ENCODE measurements around the gene ATF7IP2.
"Not testable (repeated sequence)": the region's sequence is repeated elsewhere in the genome, so short reads cannot be mapped to it uniquely, and the experiment has no call there.

The ATF7IP2 gene

DNA sequence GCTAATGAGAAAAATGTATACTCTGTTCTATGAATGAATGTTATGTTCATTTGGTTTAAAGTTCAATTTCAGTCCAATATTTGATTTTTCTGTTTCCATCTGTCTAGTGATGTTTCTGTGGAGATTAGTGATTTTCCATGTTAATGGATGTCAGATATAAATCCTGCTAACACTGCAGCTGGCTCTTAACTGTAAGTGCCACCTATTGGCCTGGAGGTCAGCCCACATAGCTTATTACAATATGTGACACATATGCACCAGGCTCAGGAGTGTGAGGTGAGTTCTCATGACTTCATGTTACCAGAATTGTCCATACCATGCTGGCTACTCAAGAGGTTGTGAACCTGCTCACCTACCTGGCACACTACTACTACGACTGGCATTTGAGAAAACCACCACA, 17.1 kb downstream of the ATF7IP2 start:
- Histone ChIP-seq H3K9ac (ENCODE audit: low read length) (no peak overlapping the region), H3K79me2 (ENCODE audit: insufficient read depth, low read length) (peaks cover 67% of the 10 kb centered on the region), H3K27ac (ENCODE audit: low read depth, low read length) (no peak overlapping the region), H4K20me1 (ENCODE audit: low read depth, low read length) (no peaks in the 10 kb centered on the region), H3F3A (ENCODE audit: insufficient read depth) (no peaks in the 10 kb centered on the region), H3K36me3 (ENCODE audit: low read length) (peaks cover 18% of the 10 kb centered on the region), H3K4me2 (ENCODE audit: low read depth, low read length, poor library complexity, severe bottlenecking) (no peak overlapping the region), H3K27me3 (ENCODE audit: low read length) (no peaks in the 10 kb centered on the region), H3K9me3 (ENCODE audit: insufficient read depth, low read length) (peaks cover 6% of the 10 kb centered on the region; the same call in 1 of the 2 replicates), H3K9me2 (replicated peaks; ENCODE audit: insufficient read depth, low read length) (no peaks in the 10 kb centered on the region), H3K4me3 (ENCODE audit: insufficient read depth, low read length, poor library complexity, severe bottlenecking) (no peak overlapping the region), H2AFZ (ENCODE audit: low read depth, low read length, severe bottlenecking) (no peak overlapping the region)
- TF ChIP-seq EZH2phosphoT487 (conservative IDR thresholded peaks at IDR 0.05; ENCODE audit: low read length): no peak
- TF ChIP-seq, protein P1, sequence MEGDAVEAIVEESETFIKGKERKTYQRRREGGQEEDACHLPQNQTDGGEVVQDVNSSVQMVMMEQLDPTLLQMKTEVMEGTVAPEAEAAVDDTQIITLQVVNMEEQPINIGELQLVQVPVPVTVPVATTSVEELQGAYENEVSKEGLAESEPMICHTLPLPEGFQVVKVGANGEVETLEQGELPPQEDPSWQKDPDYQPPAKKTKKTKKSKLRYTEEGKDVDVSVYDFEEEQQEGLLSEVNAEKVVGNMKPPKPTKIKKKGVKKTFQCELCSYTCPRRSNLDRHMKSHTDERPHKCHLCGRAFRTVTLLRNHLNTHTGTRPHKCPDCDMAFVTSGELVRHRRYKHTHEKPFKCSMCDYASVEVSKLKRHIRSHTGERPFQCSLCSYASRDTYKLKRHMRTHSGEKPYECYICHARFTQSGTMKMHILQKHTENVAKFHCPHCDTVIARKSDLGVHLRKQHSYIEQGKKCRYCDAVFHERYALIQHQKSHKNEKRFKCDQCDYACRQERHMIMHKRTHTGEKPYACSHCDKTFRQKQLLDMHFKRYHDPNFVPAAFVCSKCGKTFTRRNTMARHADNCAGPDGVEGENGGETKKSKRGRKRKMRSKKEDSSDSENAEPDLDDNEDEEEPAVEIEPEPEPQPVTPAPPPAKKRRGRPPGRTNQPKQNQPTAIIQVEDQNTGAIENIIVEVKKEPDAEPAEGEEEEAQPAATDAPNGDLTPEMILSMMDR (IDR thresholded peaks at IDR 0.05; ENCODE audit: insufficient read depth, low read length, poor library complexity, severe bottlenecking): no peak

DNA sequence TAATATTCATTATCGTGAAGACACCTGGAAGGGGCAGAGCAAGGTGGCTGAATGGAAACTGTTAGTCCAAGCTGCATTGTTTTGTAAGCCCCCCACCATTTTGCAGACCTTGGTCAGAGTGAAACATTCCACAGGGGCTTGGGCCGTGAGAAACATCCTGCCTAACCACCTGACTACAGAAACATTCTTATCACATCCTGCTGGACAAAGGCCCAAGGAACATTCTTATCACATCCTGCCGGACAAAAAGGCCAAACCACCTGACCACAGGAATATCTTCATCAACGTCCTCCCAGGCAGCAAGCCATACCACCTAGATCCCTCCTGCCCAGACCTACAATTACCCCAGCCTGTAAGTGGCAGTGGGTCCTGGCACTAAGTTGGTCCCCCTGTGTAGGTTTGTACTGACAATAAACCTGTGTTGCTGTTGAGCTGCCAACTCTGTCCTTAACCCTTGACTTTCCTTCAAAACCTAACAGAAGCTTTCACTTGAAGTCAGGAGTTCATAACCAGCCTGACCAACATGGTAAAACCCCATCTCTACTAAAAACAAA, 19.6 kb downstream of the ATF7IP2 start:
- H3K27me3 ChIP-seq (ENCODE audit: low read length): no peaks in the 10 kb centered on the region
- peaks cover 61% of the 10 kb centered on the region for H3K79me2 ChIP-seq (ENCODE audit: insufficient read depth, low read length)
- no peak overlapping the region for H2AFZ ChIP-seq (ENCODE audit: low read depth, low read length, severe bottlenecking)
- H4K20me1 ChIP-seq (ENCODE audit: low read depth, low read length): no peaks in the 10 kb centered on the region
- no peak overlapping the region for H3K4me3 ChIP-seq (ENCODE audit: insufficient read depth, low read length, poor library complexity, severe bottlenecking)
- no peaks in the 10 kb centered on the region for H3K9me2 ChIP-seq (replicated peaks; ENCODE audit: insufficient read depth, low read length)
- H3K4me2 ChIP-seq (ENCODE audit: low read depth, low read length, poor library complexity, severe bottlenecking): no peak overlapping the region
- H3K27ac ChIP-seq (ENCODE audit: low read depth, low read length): no peak overlapping the region
- no peaks in the 10 kb centered on the region for H3F3A ChIP-seq (ENCODE audit: insufficient read depth)
- H3K9ac ChIP-seq (ENCODE audit: low read length): no peak overlapping the region
- peaks cover 17% of the 10 kb centered on the region; the same call in 1 of the 2 replicates for H3K9me3 ChIP-seq (ENCODE audit: insufficient read depth, low read length)
- H3K36me3 ChIP-seq (ENCODE audit: low read length): peaks cover 18% of the 10 kb centered on the region
- TF ChIP-seq, protein P1 (IDR thresholded peaks at IDR 0.05; ENCODE audit: insufficient read depth, low read length, poor library complexity, severe bottlenecking): no peak
- TF ChIP-seq EZH2phosphoT487 (conservative IDR thresholded peaks at IDR 0.05; ENCODE audit: low read length): no peak

DNA sequence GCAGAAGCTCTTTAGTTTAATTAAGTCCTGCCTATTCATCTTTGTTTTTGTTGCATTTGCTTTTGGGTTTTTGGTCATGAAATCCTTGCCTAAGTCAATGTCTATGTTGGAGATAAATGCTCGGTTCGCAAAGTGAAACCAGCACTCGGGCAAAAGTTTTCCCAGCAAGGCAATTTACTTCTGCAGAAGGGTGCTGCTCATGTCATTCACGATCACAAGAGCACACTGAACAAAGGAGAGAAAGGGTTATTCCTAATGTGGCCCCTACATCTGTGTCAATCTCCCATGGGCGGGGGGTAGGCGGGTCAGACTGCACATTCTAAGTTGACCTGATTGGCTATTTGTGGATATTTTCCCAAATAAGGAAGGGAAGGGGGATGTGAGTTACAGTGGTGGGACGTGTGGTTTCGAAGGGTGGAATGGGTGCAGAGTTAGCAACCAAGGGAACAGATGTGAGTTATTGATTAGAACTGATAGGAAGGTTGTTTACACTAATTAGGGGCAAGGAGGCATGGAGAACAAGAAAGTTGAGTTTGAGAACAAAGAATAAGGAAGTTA, 23.0 kb downstream of the ATF7IP2 start:
- peaks cover 12% of the 10 kb centered on the region for H3K36me3 ChIP-seq (ENCODE audit: low read length)
- no peak overlapping the region for H3K4me2 ChIP-seq (ENCODE audit: low read depth, low read length, poor library complexity, severe bottlenecking)
- no peaks in the 10 kb centered on the region for H3K27me3 ChIP-seq (ENCODE audit: low read length)
- no peak overlapping the region for H3K9ac ChIP-seq (ENCODE audit: low read length)
- TF ChIP-seq EZH2phosphoT487 (conservative IDR thresholded peaks at IDR 0.05; ENCODE audit: low read length): no peak
- TF ChIP-seq, protein P1 (IDR thresholded peaks at IDR 0.05; ENCODE audit: insufficient read depth, low read length, poor library complexity, severe bottlenecking): no peak
- H3K79me2 ChIP-seq (ENCODE audit: insufficient read depth, low read length): peaks cover 58% of the 10 kb centered on the region
- H2AFZ ChIP-seq (ENCODE audit: low read depth, low read length, severe bottlenecking): no peak overlapping the region
- no peak overlapping the region for H3K27ac ChIP-seq (ENCODE audit: low read depth, low read length)
- H3F3A ChIP-seq (ENCODE audit: insufficient read depth): no peaks in the 10 kb centered on the region
- H4K20me1 ChIP-seq (ENCODE audit: low read depth, low read length): no peaks in the 10 kb centered on the region
- H3K9me2 ChIP-seq (replicated peaks; ENCODE audit: insufficient read depth, low read length): no peaks in the 10 kb centered on the region
- no peak overlapping the region for H3K4me3 ChIP-seq (ENCODE audit: insufficient read depth, low read length, poor library complexity, severe bottlenecking)
- H3K9me3 ChIP-seq (ENCODE audit: insufficient read depth, low read length): peaks cover 26% of the 10 kb centered on the region; the same call in 1 of the 2 replicates

DNA sequence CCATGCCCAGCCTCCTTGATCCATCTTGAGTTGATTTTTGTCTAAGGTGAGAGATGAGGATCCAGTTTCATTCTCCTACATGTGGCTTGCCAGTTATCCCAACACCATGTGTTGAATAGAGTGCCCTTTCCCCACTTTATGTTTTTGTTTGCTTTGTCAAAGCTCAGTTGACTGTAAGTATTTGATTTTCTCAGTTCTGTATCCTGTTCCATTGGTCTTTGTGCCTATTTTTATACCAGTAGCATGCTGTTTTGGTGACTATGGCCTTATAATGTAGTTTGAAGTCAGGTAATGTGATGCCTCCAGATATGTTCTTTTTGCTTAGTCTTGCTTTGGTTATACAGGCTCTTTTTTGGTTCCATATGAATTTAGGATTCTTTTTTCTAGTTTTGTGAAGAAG, 23.9 kb downstream of the ATF7IP2 start:
- H4K20me1 ChIP-seq (ENCODE audit: low read depth, low read length); H3K9me2 ChIP-seq (replicated peaks; ENCODE audit: insufficient read depth, low read length); H3K27me3 ChIP-seq (ENCODE audit: low read length); H3K27ac ChIP-seq (ENCODE audit: low read depth, low read length); H2AFZ ChIP-seq (ENCODE audit: low read depth, low read length, severe bottlenecking); H3K4me3 ChIP-seq (ENCODE audit: insufficient read depth, low read length, poor library complexity, severe bottlenecking); H3F3A ChIP-seq (ENCODE audit: insufficient read depth); H3K9ac ChIP-seq (ENCODE audit: low read length); H3K4me2 ChIP-seq (ENCODE audit: low read depth, low read length, poor library complexity, severe bottlenecking): not testable (repeated sequence)
- H3K36me3 ChIP-seq (ENCODE audit: low read length): peaks cover 10% of the 10 kb centered on the region
- H3K79me2 ChIP-seq (ENCODE audit: insufficient read depth, low read length): peaks cover 51% of the 10 kb centered on the region
- peaks cover 27% of the 10 kb centered on the region; the same call in 1 of the 2 replicates for H3K9me3 ChIP-seq (ENCODE audit: insufficient read depth, low read length)

Data from SU-DHL-6 (cell line).